Endothelial cell of umbilical vein (primary cell): ENCODE data around the gene MYH3. TPM values are rescaled to one million over a fixed set of nuclear protein-coding genes. Genes with fewer than 3 reads are reported as not detected.

Experiments used
- BruUV-seq: library from RNA; stranded (reverse); fragments of 400-500 nt; replicated peaks from 2 replicates; lab custom pipeline; 2021; lab: Mats Ljungman, UMichigan
- CTCF ChIA-PET: fragments of 300-600, 350-600 bp; sonication (Branson Sonifier 250); formaldehyde crosslinking; loops from one replicate; lab custom pipeline; 2021; ENCODE audit warnings: antibody characterized with exemption, inconsistent platforms; lab: Charles Lee
- POLR2A ChIA-PET: fragments of 300-600, 350-600 bp; sonication (Branson Sonifier 250); formaldehyde crosslinking; loops from one replicate; lab custom pipeline; 2021; ENCODE audit warnings: antibody characterized with exemption, inconsistent platforms; lab: Charles Lee
- DNase-seq: peaks from one replicate; pipeline ENCODE4 v3.0.0-alpha.2; 2011; ENCODE audit warnings: low read depth, low spot score
- FAIRE-seq: peaks from 2 replicates; lab custom pipeline; 2011; peaks lifted over from hg19 to GRCh38; lab: Jason Lieb, UNC
- H2AFZ ChIP-seq: 2 replicates; pipeline ENCODE4 v1.6.0; 2012; ENCODE audit warnings: low read depth, low read length, control low read depth, inconsistent platforms
- H3K27ac ChIP-seq: 2 replicates; pipeline ENCODE4 v1.5.1; 2011; ENCODE audit warnings: low read depth, mild to moderate bottlenecking, control low read depth, low read length, moderate library complexity; ENCODE audit not compliant: insufficient read depth
- H3K27me3 ChIP-seq, 2 experiments: 2 replicates each; pipeline versions ENCODE4 v1.6.0 to v1.6.1; 2011; ENCODE audit warnings: low read length in 2 of 2, mixed read lengths in 1 of 2; ENCODE audit not compliant: control insufficient read depth in 2 of 2, insufficient read depth in 2 of 2
- H3K36me3 ChIP-seq, 2 experiments: 2 replicates in 1 of 2; 3 replicates in 1 of 2; pipeline ENCODE4 v1.5.1; 2011; ENCODE audit warnings: low read length in 2 of 2, mild to moderate bottlenecking in 1 of 2, moderate library complexity in 1 of 2; ENCODE audit not compliant: control insufficient read depth in 2 of 2, insufficient read depth in 2 of 2; ENCODE audit errors: extremely low read depth in 1 of 2
- H3K4me1 ChIP-seq: 3 replicates; pipeline ENCODE4 v1.5.1; 2011; ENCODE audit warnings: mild to moderate bottlenecking, low read length; ENCODE audit not compliant: control insufficient read depth, insufficient read depth; ENCODE audit errors: extremely low read depth
- H3K4me2 ChIP-seq: 2 replicates; pipeline ENCODE4 v1.6.1; 2011; ENCODE audit warnings: low read length, control low read depth, mixed read lengths; ENCODE audit not compliant: insufficient read depth
- H3K4me3 ChIP-seq, 3 experiments: fragments of 200-600 bp in 1 of 3; sonication (generic), shearing (Covaris generic) in 1 of 3; replicated peaks in 1 of 3; 2 replicates each; pipeline ENCODE4 v1.5.1; 2011 to 2016; ENCODE audit warnings: control low read depth in 3 of 3, low read length in 3 of 3, mild to moderate bottlenecking in 2 of 3, inconsistent platforms in 1 of 3, low read depth in 1 of 3, moderate library complexity in 1 of 3; ENCODE audit not compliant: insufficient read depth in 1 of 3
- H3K79me2 ChIP-seq: 2 replicates; pipeline ENCODE4 v1.6.0; 2012; ENCODE audit warnings: low read length, inconsistent platforms; ENCODE audit not compliant: control insufficient read depth, insufficient read depth
- H3K9ac ChIP-seq: replicated peaks from 2 replicates; pipeline ENCODE3; 2011; ENCODE audit warnings: low read length, control low read depth; ENCODE audit not compliant: insufficient read depth; ENCODE audit errors: extremely low read depth
- H3K9me1 ChIP-seq: replicated peaks from 3 replicates; pipeline ENCODE4 v1.6.0; 2011; ENCODE audit warnings: mild to moderate bottlenecking, low read length; ENCODE audit not compliant: control insufficient read depth, insufficient read depth; ENCODE audit errors: extremely low read depth
- H3K9me3 ChIP-seq: replicated peaks from 2 replicates; pipeline ENCODE4 v1.5.1; 2012; ENCODE audit warnings: low read length, inconsistent platforms; ENCODE audit not compliant: control insufficient read depth, insufficient read depth
- H4K20me1 ChIP-seq: replicated peaks from 2 replicates; pipeline ENCODE3; 2011; ENCODE audit warnings: mild to moderate bottlenecking, low read length; ENCODE audit not compliant: control insufficient read depth, insufficient read depth; ENCODE audit errors: extremely low read depth
- CTCF ChIP-seq, 2 donors: IDR thresholded peaks; 1 replicate in 1 of 2; 2 replicates in 1 of 2; pipeline ENCODE4 v1.5.1; 2011; ENCODE audit warnings: low read length in 2 of 2, mild to moderate bottlenecking in 2 of 2, moderate library complexity in 2 of 2, control low read depth in 1 of 2, inconsistent platforms in 1 of 2, low read depth in 1 of 2; ENCODE audit not compliant: insufficient read depth in 1 of 2; ENCODE audit errors: extremely low read depth in 1 of 2
- EZH2 ChIP-seq: IDR thresholded peaks from 2 replicates; pipeline ENCODE4 v1.6.1; 2012; ENCODE audit warnings: borderline replicate concordance, low read depth, mild to moderate bottlenecking, moderate library complexity, low read length, inconsistent platforms; ENCODE audit not compliant: severe bottlenecking
- GATA2 ChIP-seq: IDR thresholded peaks from 2 replicates; pipeline ENCODE4 v1.7.0; 2011; ENCODE audit warnings: low read depth, mild to moderate bottlenecking, moderate library complexity, mixed read lengths, low read length; ENCODE audit not compliant: insufficient read length, insufficient read depth
- JUN ChIP-seq: IDR thresholded peaks from 2 replicates; pipeline ENCODE4 v1.6.1; 2011; ENCODE audit warnings: borderline replicate concordance, low read depth; ENCODE audit not compliant: insufficient read length, insufficient read depth
- MAX ChIP-seq: IDR thresholded peaks from 2 replicates; pipeline ENCODE4 v1.6.1; 2011; ENCODE audit not compliant: insufficient read depth, insufficient read length
- MYC ChIP-seq: IDR thresholded peaks from one replicate; pipeline ENCODE4 v1.6.1; 2011; ENCODE audit warnings: mild to moderate bottlenecking, low read depth, low read length
- POLR2AphosphoS5 ChIP-seq: IDR thresholded peaks from 2 replicates; pipeline ENCODE4 v1.6.1; 2012; ENCODE audit warnings: low read depth, mild to moderate bottlenecking, control low read depth, low read length, moderate library complexity; ENCODE audit not compliant: insufficient read depth
- dilution Hi-C: fragments of 300-500 bp; cut with MboI; formaldehyde crosslinking; loops from one replicate; pipeline ENCODE4 v1.15.0; 2019; ENCODE audit warnings: low sequenced_read_pairs; ENCODE audit not compliant: extremely low pct_ligation_motif_present
- intact Hi-C: fragments of 100-400 bp; cut with micrococcal nuclease; formaldehyde crosslinking; loops from one replicate; pipeline ENCODE4 v1.10.0; 2022
- polyA plus RNA-seq, 4 experiments: library from polyadenylated mRNA; depleted of rRNA in 3 of 4; stranded (reverse) in 3 of 4; unstranded in 1 of 4; fragments of >200 nt; gene quantifications; 2 replicates each; pipeline versions ENCODE4 v1.2.1 to v1.2.3, GENCODE V29; 2011 to 2012; ENCODE audit warnings: missing spikeins in 1 of 4
- total RNA-seq: library from RNA; stranded (reverse); gene quantifications from 2 replicates; pipeline ENCODE4 v1.2.3, GENCODE V29; 2021

The MYH3 gene
- total and polyA plus RNA-seq, 2 donors (not counting 3 experiments of a cell fraction or from before 2014, with no cell fraction given): 0.65 to 0.73 TPM

GRCh38 chr17:10687499-10687898 lies 30.4 kb upstream of the MYH3 start:
- ChIA-PET CTCF (interaction anchor here (1.1 kb wide), 1 partner anchor 50 kb away, joined by 3 read pairs; no protein-coding TSS in a partner anchor), POLR2A (interaction anchor here (0.5 kb wide), 1 partner anchor 24 kb away, joined by 6 read pairs; no protein-coding TSS in a partner anchor)
- FAIRE-seq: no peak

More at GRCh38 chr17:10687499-10687898, 30.4 kb upstream of the MYH3 start:
- TF ChIP-seq EZH2 (no peak), CTCF (IDR thresholded peaks at IDR 0.05; ENCODE audit: extremely low read depth in 1 of 2, insufficient read depth in 1 of 2, low read depth in 1 of 2, low read length in 2 of 2) (no peak), POLR2AphosphoS5 (no peak), MAX (no peak), GATA2 (no peak), MYC (no peak), JUN (no peak)
- H3K9me3 ChIP-seq: no peaks in the 10 kb centered on the region
- intact Hi-C loops (no loop called here), dilution Hi-C loops (no loop called here)
- no peak for DNase-seq
- H3K27ac ChIP-seq: no peak overlapping the region
- BruUV-seq: no TSS peak
- no peaks in the 10 kb centered on the region for H4K20me1 ChIP-seq
- no peaks in the 10 kb centered on the region for H3K4me1 ChIP-seq
- no peak overlapping the region for H3K9ac ChIP-seq
- no peak overlapping the region for H3K4me3 ChIP-seq
- H2AFZ ChIP-seq: no peak overlapping the region
- no peaks in the 10 kb centered on the region for H3K27me3 ChIP-seq
- H3K79me2 ChIP-seq: peaks cover 45% of the 10 kb centered on the region
- no peaks in the 10 kb centered on the region for H3K9me1 ChIP-seq
- H3K36me3 ChIP-seq: peaks cover 7 to 17% of the 10 kb centered on the region in 2 experiments
- H3K4me2 ChIP-seq: no peak overlapping the region
